ENCODE measurements around the gene INO80B. TPM values are rescaled to one million over a fixed set of nuclear protein-coding genes. Genes with fewer than 3 reads are reported as not detected.

Gene INO80B
- polyA plus RNA-seq, 1 of the 3 experiments (the other 2 are of a cell fraction) = 41.7 TPM

DNA sequence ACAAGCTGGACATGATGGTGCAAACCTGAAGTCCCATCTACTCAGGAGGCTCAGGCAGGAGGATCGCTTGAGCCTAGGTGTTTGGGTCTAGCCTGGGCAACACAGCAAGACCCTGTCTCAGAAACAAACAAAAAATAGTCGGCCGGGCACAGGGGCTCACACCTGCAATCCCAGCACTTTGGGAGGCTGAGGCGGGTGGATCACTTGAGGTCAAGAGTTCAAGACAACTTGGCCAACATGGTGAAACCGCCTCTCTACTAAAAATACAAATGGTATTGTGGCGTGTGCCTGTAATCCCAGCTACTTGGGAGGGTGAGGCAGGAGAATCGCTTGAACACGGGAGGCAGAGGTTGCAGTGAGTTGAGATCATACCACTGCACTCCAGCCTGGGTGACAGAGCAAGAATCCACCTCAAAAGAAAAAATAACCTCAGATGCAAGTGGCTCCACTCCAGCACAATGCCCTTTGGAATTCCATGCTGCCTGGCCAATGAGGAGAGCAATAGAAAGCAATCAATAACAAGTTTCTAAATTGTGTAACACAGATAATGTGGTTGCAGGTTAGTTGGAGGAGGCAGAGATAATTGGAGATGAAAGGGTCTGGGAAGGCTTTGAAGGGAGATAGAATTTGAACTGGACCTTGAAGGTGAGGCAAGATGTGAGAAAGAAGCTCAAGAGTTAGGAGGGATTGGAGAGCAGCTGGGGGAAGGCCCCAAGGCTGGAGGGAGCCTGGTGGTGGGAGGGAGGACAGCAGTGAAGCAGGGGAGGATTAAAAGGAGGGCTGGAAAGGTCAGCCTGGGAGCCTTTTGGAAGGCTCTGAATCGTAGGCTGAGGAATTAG lies 34.0 kb downstream of the INO80B start:
- Histone ChIP-seq H2AFZ (ENCODE audit: low read depth) (no peak overlapping the region), H3K9me3 (no peaks in the 10 kb centered on the region), H3K4me1 (ENCODE audit: control insufficient read depth in 1 of 2, insufficient read depth in 2 of 2, low read depth in 1 of 2, low read length in 1 of 2) (peaks cover 0 to 2% of the 10 kb centered on the region in 2 experiments; a peak in 2 of 4 replicates), H3K4me3 (ENCODE audit: low read depth in 2 of 2, low read length in 1 of 2) (no peak overlapping the region), H4K20me1 (ENCODE audit: insufficient read depth) (no peaks in the 10 kb centered on the region), H3K36me3 (replicated peaks in 1 of 2; ENCODE audit: control insufficient read depth in 1 of 2, insufficient read depth in 2 of 2, low read length in 1 of 2) (peaks cover 6 to 43% of the 10 kb centered on the region in 2 experiments), H3K4me2 (no peak overlapping the region), H3K9me2 (no peaks in the 10 kb centered on the region), H3F3A (replicated peaks; ENCODE audit: insufficient read depth) (no peaks in the 10 kb centered on the region), H3K27me3 (ENCODE audit: insufficient read depth) (no peaks in the 10 kb centered on the region), H3K27ac (ENCODE audit: low read depth in 2 of 2, low read length in 1 of 2) (no peak overlapping the region), H3K9ac (no peak overlapping the region), H3K79me2 (ENCODE audit: insufficient read depth) (peaks cover 28% of the 10 kb centered on the region)
- TF ChIP-seq POLR2AphosphoS5 (IDR thresholded peaks at IDR 0.05; ENCODE audit: low read depth, low read length) (no peak), MEF2A (IDR thresholded peaks at IDR 0.05; ENCODE audit: borderline replicate concordance, low read depth) (no peak), USF1 (IDR thresholded peaks at IDR 0.05; ENCODE audit: borderline replicate concordance, low read depth) (no peak), CHD2 (IDR thresholded peaks at IDR 0.05; ENCODE audit: low read length, partially characterized antibody) (no peak)
- TF ChIP-seq, protein P1, sequence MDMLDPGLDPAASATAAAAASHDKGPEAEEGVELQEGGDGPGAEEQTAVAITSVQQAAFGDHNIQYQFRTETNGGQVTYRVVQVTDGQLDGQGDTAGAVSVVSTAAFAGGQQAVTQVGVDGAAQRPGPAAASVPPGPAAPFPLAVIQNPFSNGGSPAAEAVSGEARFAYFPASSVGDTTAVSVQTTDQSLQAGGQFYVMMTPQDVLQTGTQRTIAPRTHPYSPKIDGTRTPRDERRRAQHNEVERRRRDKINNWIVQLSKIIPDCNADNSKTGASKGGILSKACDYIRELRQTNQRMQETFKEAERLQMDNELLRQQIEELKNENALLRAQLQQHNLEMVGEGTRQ (IDR thresholded peaks at IDR 0.05; ENCODE audit: borderline replicate concordance, low read depth, low read length) = no peak
- ChIA-PET CTCF (interaction anchor here (0.6 to 3.0 kb wide), 4 partner anchors 18 to 98 kb away, joined by 3 to 13 read pairs (median 4); partner anchors contain the start of gene PCGF1), POLR2A (interaction anchor here (1.0 kb wide), 1 partner anchor 17 kb away, joined by 3 read pairs; no protein-coding TSS in a partner anchor)
- WGBS (ENCODE audit: low lambda C conversion rate) = 88% methylated on average over 9 of the region's 9 CpGs
- no peak for DNase-seq

- TF ChIP-seq USF1 (IDR thresholded peaks at IDR 0.05; ENCODE audit: borderline replicate concordance, low read depth) = no peak
These were observed 35.0 kb downstream of the INO80B start for GRCh38 chr2:74489906-74490305.

More at GRCh38 chr2:74489906-74490305, 35.0 kb downstream of the INO80B start:
- Histone ChIP-seq H3K9me2 (no peaks in the 10 kb centered on the region), H3K4me2 (no peak overlapping the region), H3K27me3 (ENCODE audit: insufficient read depth) (no peaks in the 10 kb centered on the region), H3K4me1 (ENCODE audit: control insufficient read depth in 1 of 2, insufficient read depth in 2 of 2, low read depth in 1 of 2, low read length in 1 of 2) (no peaks in the 10 kb centered on the region), H3F3A (replicated peaks; ENCODE audit: insufficient read depth) (no peaks in the 10 kb centered on the region), H2AFZ (ENCODE audit: low read depth) (no peak overlapping the region), H3K79me2 (ENCODE audit: insufficient read depth) (peaks cover 17% of the 10 kb centered on the region), H3K9me3 (no peaks in the 10 kb centered on the region), H3K27ac (ENCODE audit: low read depth in 2 of 2, low read length in 1 of 2) (no peak overlapping the region), H3K9ac (no peak overlapping the region), H3K36me3 (replicated peaks in 1 of 2; ENCODE audit: control insufficient read depth in 1 of 2, insufficient read depth in 2 of 2, low read length in 1 of 2) (peaks cover 6 to 49% of the 10 kb centered on the region in 2 experiments), H3K4me3 (ENCODE audit: low read depth in 2 of 2, low read length in 1 of 2) (no peak overlapping the region), H4K20me1 (ENCODE audit: insufficient read depth) (no peaks in the 10 kb centered on the region)
- ChIA-PET CTCF (interaction anchor here (0.6 to 3.0 kb wide), 4 partner anchors 9 to 97 kb away, joined by 3 to 13 read pairs (median 4); partner anchors contain the start of gene PCGF1), POLR2A (interaction anchor here (1.0 kb wide), 1 partner anchor 16 kb away, joined by 3 read pairs; no protein-coding TSS in a partner anchor)
- 96% methylated on average over 6 of the region's 9 CpGs for WGBS (ENCODE audit: low lambda C conversion rate)
- DNase-seq = no peak
